IPS-18c (cell line): Measurements from ENCODE around the gene PDK2.

Experiments
- H3K4me3 ChIP-seq: 2 replicates; pipeline ENCODE4 v1.7.0; 2013; ENCODE audit warnings: low read depth, mild to moderate bottlenecking, low read length, moderate library complexity; ENCODE audit not compliant: insufficient read depth
- H3K9me3 ChIP-seq: one replicate; pipeline ENCODE4 v1.6.1; 2013; ENCODE audit warnings: mild to moderate bottlenecking, low read length, moderate library complexity; ENCODE audit not compliant: control insufficient read depth, insufficient read depth

PDK2 gene

DNA sequence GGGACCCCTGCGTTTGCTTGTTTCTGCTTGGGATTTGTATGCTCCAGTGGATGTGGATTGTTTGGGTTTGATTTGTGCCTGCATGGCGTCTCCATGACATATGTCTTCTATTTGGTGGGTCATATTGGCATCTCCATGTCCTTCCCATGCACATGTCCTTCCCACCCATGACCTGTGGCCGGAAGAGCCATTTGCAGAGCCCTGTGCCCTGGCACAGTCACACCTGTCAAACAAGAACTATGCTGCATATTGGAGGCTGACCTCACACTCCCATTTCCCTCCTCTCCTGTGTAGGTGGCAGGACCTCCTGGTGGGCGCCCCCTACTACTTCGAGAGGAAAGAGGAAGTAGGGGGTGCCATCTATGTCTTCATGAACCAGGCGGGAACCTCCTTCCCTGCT, 23.5 kb upstream of the PDK2 start:
- H3K4me3 ChIP-seq = no peak overlapping the region
- H3K9me3 ChIP-seq = no peaks in the 10 kb centered on the region

DNA sequence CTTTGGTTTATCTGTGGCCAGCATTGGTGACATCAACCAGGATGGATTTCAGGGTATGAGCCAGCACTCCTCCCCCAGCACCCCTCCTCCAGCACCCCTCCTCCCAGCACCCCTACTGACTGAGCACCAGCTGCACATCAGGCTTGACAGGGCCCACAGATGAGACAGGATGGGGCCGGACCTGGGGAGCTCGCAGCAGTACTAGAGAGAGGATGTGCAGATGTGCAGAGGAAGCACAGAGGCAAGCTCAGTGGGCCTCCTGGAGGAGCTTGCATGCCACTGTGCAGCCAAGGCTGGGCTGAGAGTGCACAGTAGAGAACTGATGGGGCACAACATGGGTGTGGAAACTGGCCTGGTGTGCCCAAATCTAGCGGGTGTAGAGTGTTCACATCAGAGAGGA, 23.0 kb upstream of the PDK2 start:
- no peaks in the 10 kb centered on the region for H3K9me3 ChIP-seq
- H3K4me3 ChIP-seq = no peak overlapping the region

DNA sequence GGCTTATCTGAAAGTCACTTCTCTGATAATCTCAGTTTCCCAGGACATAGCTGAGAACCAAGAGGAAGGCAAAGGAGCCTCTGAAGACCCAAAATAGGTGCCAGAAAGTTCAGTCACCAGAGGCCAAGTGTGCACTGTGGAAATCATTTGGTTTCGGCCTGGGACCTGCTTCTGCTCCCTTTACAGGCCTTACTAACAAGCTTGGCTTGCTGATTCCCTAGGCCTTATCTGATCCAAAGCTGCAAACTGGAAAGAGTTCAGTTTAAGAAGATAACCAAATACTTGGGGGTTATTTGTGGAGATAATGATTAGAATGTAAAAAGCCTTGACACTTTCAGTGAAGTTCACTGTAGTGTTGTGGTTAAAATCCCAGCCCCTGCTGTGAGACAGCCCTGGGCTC, 22.2 kb upstream of the PDK2 start:
- Histone ChIP-seq H3K9me3 (no peaks in the 10 kb centered on the region), H3K4me3 (no peak overlapping the region)

DNA sequence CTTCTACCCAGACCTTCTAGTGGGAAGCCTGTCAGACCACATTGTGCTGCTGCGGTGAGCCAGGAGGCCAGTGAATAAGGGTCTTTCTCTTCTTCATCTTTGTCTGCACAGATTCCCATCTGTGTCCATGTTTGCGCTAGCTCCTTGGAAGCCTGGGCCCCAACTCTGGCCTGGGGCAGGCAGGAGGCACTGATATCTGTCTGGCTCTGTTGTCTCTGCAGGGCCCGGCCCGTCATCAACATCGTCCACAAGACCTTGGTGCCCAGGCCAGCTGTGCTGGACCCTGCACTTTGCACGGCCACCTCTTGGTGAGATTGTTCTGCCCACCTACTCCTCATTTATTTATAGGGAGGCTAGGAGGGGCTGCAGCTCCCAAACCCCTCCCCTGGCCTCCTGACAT, 20.9 kb upstream of the PDK2 start:
- Histone ChIP-seq H3K4me3 (no peak overlapping the region), H3K9me3 (no peaks in the 10 kb centered on the region)

DNA sequence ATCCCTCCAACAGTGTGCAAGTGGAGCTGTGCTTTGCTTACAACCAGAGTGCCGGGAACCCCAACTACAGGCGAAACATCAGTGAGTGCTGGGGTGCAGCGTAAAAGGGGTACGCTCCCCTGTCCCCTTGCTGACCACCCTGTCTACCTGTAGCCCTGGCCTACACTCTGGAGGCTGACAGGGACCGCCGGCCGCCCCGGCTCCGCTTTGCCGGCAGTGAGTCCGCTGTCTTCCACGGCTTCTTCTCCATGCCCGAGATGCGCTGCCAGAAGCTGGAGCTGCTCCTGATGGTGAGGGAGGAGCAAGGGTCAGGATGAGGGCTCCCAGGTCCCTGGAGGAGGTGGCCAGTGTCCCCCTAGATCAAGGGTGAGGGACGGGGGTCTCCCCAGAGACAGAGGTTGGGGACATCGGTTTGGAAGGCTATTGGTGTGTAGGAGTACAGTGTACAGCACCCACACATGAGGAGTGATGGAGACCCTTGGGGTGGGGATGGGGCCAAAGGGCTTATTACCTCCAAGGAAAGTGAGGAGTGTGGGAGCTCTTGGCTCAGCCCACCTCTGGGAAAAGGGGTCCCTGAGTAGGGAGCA, 19.6 kb upstream of the PDK2 start:
- Histone ChIP-seq H3K9me3 (no peaks in the 10 kb centered on the region), H3K4me3 (no peak overlapping the region)

DNA sequence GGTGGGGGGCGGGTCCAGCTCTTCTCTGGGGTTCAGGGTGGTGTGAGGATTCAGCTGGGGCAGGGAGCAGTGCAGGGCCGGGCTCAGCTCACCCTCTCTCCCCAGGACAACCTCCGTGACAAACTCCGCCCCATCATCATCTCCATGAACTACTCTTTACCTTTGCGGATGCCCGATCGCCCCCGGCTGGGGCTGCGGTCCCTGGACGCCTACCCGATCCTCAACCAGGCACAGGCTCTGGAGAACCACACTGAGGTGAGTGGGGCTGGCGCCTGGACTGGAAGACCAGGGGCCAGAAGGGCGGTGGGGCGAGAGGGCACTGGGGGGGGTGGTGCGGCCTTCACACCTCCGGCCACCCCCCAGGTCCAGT, 18.9 kb upstream of the PDK2 start:
- H3K4me3 ChIP-seq = no peak overlapping the region

DNA sequence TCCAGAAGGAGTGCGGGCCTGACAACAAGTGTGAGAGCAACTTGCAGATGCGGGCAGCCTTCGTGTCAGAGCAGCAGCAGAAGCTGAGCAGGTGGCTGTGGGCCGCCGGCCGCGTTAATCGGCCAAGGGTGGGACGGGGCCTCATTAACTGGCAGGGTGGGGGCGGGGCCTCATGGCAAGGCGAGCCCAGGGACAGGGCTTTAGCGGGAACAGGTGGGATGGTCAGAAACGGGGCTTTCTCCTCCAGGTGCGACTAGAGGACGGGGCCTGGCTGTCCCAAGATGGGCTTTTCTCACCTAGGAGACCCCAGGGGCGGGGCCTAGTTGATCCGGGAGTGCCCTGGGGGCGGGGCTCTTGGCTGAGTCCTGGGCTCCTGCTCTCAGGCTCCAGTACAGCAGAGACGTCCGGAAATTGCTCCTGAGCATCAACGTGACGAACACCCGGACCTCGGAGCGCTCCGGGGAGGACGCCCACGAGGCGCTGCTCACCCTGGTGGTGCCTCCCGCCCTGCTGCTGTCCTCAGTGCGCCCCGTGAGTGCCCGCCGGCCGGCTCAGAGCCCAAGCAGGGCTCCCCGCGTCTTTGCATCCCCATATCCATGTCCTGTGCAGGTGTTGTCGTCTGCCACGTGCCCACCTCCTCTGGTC, 18.4 kb upstream of the PDK2 start:
- Histone ChIP-seq H3K4me3 (no peak overlapping the region), H3K9me3 (no peaks in the 10 kb centered on the region)

More for the DNA sequence above, 18.9 kb upstream of the PDK2 start:
- H3K9me3 ChIP-seq = no peaks in the 10 kb centered on the region

DNA sequence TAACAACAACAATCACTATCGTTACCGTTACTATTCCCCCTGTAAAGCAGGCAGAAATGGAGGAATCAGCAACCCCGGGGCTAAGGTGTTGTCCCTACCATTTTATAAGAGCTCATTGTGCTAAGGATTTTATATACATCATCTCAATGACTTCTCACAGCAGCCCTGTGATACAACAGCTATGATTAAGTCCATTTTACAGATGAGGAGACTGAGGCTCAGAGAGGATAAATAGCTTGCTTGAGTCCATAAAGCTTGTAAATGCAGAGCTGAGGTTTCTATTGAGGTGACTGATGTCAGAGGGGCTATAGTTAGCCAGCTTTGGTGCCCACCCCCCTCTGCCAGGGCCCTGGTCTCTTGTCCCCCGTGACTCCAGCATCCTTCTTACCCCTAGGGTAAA, 16.7 kb upstream of the PDK2 start:
- Histone ChIP-seq H3K4me3 (no peak overlapping the region), H3K9me3 (no peaks in the 10 kb centered on the region)

DNA sequence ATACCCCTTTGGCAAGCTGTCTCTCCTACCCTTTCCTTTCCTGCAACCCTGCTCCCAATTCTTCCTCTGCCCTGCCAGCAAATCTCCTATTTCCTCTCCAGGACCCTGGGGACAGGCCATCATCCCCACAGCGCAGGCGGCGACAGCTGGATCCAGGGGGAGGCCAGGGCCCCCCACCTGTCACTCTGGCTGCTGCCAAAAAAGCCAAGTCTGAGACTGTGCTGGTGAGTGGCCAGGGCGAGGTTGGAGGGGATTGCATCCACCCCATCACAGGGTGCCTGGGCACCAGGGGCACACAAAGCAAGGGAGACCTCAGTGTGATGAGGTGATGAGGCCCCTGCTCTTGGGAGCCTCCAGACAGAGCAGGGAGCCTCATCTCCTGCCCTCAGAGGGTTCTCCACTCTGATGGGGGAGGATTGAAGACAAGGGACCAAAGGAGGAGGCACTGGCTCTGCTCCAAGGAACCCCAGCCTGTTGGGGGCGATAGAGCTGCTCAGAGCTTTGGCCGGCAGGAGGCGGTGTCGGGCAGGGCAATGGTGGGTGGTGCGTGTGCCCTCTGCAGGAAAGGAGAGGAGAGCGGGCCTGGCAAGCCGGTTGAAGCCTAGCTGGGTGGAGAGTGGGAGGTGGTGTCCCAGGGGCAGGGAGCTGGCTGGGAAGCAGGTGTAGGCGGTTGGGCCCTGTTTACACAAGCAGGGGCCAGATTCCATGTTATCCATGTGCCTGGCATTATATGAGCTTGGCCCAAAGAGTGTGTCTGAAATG, 15.6 kb upstream of the PDK2 start:
- no peak overlapping the region for H3K4me3 ChIP-seq
- H3K9me3 ChIP-seq = no peaks in the 10 kb centered on the region

DNA sequence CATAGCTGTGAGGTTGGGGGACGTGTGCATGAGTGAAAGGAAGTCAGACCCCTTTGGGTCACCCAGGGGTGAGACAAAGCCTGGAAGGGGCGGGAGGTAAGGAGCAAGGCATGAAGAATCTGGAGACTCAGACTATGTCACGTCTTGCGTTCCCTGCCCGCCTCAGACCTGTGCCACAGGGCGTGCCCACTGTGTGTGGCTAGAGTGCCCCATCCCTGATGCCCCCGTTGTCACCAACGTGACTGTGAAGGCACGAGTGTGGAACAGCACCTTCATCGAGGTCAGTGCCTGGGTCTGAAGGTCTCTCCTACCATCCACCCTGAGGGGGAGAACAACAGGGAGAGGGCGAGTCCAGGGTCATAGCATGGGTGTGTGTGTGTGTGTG, 15.1 kb upstream of the PDK2 start:
- no peak overlapping the region for H3K4me3 ChIP-seq
- no peaks in the 10 kb centered on the region for H3K9me3 ChIP-seq

DNA sequence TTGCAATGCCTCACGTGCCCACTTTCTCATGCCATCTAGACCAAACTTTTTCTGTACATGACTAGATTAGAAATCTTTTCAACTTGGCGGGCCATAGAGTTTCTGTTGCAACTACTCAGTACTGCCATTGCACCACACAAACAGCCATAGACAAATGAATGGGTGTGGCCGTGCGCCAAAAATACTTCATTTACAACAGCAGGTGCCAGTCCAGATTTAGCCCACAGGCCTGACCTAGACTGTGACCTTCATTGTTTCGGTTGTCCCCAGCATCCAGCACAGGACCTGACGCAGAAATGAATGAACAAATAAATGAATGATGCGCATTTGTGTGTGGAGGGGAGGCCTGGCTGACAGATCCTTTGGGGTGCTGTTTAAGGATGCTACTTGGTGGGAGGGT, 14.3 kb upstream of the PDK2 start:
- Histone ChIP-seq H3K4me3 (no peak overlapping the region), H3K9me3 (no peaks in the 10 kb centered on the region)

DNA sequence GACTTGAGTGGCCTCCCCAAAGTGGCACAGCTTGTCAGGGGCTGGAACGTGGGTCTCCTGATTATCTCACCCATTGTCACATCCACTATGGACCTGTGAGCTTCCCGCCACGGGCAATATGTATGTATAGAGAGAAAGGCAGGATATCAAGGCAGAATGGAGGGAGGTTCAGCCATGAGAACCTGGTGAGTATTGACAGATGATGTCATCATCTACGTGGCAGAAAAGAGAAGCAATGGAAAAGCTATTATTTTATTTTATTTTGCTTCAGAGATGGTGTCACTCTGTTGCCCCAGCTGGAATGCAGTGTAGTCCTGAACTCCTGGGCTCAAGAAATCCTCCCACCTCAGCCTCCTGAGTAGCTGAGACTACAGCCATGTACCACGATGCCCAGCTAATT, 13.4 kb upstream of the PDK2 start:
- no peak overlapping the region for H3K4me3 ChIP-seq
- H3K9me3 ChIP-seq = no peaks in the 10 kb centered on the region

DNA sequence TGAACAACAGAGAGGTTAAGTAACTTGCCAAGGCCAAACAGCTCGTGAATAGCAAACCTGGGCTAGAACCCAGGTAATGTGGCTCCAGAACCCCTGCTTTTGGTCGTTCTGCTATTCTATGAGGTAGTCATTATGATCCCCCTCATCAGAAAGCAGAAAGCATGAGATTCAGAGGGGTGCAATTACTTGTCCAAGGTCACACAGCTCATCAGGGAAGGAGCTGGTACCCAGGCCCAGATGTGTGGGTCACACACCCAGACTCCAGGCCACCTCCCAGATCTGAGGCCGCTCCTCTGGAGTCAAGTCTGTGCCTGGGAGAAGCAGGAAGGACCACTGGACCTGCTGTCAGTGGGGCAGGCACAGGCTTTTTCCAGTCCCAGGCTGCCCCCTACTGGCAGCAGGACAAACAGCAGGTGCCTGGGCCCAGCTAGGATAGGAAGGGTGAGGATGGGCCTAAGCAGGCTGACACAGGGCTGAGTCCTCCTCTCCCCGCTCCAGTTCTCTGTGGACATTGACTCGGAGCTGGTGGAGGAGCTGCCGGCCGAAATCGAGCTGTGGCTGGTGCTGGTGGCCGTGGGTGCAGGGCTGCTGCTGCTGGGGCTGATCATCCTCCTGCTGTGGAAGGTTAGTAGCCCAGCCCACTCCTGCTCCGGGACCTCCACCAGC, 7.8 kb upstream of the PDK2 start:
- Histone ChIP-seq H3K4me3 (no peak overlapping the region), H3K9me3 (no peaks in the 10 kb centered on the region)

DNA sequence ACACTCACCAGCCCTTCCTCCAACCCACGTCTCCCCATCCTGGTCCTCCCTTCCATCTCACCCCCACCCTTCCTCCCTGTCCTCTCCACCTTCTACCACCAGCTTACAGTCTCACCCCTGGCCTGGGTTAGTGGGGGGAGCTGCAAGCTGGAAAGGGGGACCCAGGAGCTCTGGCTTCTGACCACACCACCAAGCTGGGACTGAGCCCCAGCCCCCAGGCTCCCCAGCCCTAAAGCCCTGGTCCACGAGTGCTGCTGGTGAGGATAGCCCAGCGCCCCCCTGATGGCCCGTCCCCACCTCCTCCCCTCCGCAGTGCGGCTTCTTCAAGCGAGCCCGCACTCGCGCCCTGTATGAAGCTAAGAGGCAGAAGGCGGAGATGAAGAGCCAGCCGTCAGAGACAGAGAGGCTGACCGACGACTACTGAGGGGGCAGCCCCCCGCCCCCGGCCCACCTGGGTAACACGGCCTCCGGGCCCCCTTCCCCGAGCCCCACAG, 7.2 kb upstream of the PDK2 start:
- Histone ChIP-seq H3K4me3 (no peak overlapping the region), H3K9me3 (no peaks in the 10 kb centered on the region)

DNA sequence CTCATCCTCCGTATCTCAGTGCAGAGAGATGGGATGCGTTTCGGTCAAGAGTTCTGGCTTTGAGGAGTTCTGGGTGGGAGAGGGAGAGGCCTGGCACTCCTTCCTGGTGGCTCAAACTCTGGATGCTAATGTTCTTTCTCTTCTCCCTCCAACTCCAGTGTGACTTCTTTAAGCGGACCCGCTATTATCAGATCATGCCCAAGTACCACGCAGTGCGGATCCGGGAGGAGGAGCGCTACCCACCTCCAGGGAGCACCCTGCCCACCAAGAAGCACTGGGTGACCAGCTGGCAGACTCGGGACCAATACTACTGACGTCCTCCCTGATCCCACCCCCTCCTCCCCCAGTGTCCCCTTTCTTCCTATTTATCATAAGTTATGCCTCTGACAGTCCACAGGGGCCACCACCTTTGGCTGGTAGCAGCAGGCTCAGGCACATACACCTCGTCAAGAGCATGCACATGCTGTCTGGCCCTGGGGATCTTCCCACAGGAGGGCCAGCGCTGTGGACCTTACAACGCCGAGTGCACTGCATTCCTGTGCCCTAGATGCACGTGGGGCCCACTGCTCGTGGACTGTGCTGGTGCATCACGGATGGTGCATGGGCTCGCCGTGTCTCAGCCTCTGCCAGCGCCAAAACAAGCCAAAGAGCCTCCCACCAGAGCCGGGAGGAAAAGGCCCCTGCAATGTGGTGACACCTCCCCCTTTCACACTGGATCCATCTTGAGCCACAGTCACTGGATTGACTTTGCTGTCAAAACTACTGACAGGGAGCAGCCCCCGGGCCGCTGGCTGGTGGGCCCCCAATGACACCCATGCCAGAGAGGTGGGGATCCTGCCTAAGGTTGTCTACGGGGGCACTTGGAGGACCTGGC, 6.0 kb upstream of the PDK2 start:
- Histone ChIP-seq H3K4me3 (no peak overlapping the region), H3K9me3 (no peaks in the 10 kb centered on the region)

DNA sequence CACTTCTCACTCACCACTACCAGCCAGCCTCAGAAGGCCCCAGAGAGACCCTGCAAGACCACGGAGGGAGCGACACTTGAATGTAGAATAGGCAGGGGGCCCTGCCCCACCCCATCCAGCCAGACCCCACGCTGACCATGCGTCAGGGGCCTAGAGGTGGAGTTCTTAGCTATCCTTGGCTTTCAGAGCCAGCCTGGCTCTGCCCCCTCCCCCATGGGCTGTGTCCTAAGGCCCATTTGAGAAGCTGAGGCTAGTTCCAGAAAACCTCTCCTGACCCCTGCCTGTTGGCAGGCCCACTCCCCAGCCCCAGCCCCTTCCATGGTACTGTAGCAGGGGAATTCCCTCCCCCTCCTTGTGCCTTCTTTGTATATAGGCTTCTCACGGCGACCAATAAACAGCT, 5.1 kb upstream of the PDK2 start:
- H3K9me3 ChIP-seq = no peaks in the 10 kb centered on the region
- no peak overlapping the region for H3K4me3 ChIP-seq
